CD14-positive monocyte (primary cell): ENCODE measurements around the gene SECISBP2. TPM values are rescaled to one million over a fixed set of nuclear protein-coding genes. Genes with fewer than 3 reads are reported as not detected.

Experiments used
- DNase-seq, 3 donors: peaks; one replicate each; pipeline ENCODE4 v3.0.0-alpha.2; 2011 to 2022
- H2AFZ ChIP-seq: 2 replicates; pipeline ENCODE4 v1.6.0; 2012; ENCODE audit warnings: mild to moderate bottlenecking, low read depth, low read length, inconsistent platforms; ENCODE audit not compliant: insufficient read depth, poor library complexity, severe bottlenecking
- H3K27ac ChIP-seq, 2 donors: 1 replicate in 1 of 2; 2 replicates in 1 of 2; pipeline ENCODE4 v1.5.1; 2012 to 2013; ENCODE audit warnings: low read length in 2 of 2, control low read depth in 1 of 2, inconsistent platforms in 1 of 2, low read depth in 1 of 2, mild to moderate bottlenecking in 1 of 2
- H3K27me3 ChIP-seq, 2 donors: one replicate each; pipeline versions ENCODE4 v1.6.0 to v1.6.1; 2011 to 2013; ENCODE audit warnings: low read length in 2 of 2; ENCODE audit not compliant: control insufficient read depth in 2 of 2, insufficient read depth in 2 of 2
- H3K36me3 ChIP-seq, 2 donors: replicated peaks in 1 of 2; 1 replicate in 1 of 2; 2 replicates in 1 of 2; pipeline versions ENCODE4 v1.5.1 to v1.6.1; 2012 to 2013; ENCODE audit warnings: low read length in 2 of 2, control low read depth in 1 of 2, inconsistent platforms in 1 of 2, mild to moderate bottlenecking in 1 of 2; ENCODE audit not compliant: insufficient read depth in 2 of 2, control insufficient read depth in 1 of 2
- H3K4me1 ChIP-seq, 2 donors: 1 replicate in 1 of 2; 2 replicates in 1 of 2; pipeline versions ENCODE4 v1.5.1 to v1.6.1; 2012 to 2013; ENCODE audit warnings: low read length in 2 of 2, control low read depth in 1 of 2, inconsistent platforms in 1 of 2, mild to moderate bottlenecking in 1 of 2, moderate library complexity in 1 of 2; ENCODE audit not compliant: insufficient read depth in 2 of 2, control insufficient read depth in 1 of 2
- H3K4me2 ChIP-seq: replicated peaks from 2 replicates; pipeline ENCODE3; 2012; ENCODE audit warnings: low read length, moderate library complexity, mild to moderate bottlenecking; ENCODE audit not compliant: poor library complexity, severe bottlenecking; ENCODE audit errors: extremely low read depth
- H3K4me3 ChIP-seq, 3 experiments: fragments of 200-600 bp in 1 of 3; sonication (generic) in 1 of 3; replicated peaks in 1 of 3; 1 replicate in 2 of 3; 2 replicates in 1 of 3; pipeline ENCODE4 v1.5.1; 2011 to 2013; ENCODE audit warnings: low read length in 3 of 3, mild to moderate bottlenecking in 3 of 3, control low read depth in 2 of 3, low read depth in 2 of 3, inconsistent platforms in 1 of 3, moderate library complexity in 1 of 3
- H3K79me2 ChIP-seq: 2 replicates; pipeline ENCODE4 v1.6.0; 2012; ENCODE audit warnings: mild to moderate bottlenecking, control low read depth, inconsistent platforms, low read length, moderate library complexity; ENCODE audit not compliant: insufficient read depth
- H3K9ac ChIP-seq: 2 replicates; pipeline ENCODE4 v1.6.0; 2017; ENCODE audit warnings: low read length, mild to moderate bottlenecking; ENCODE audit not compliant: insufficient read depth, poor library complexity, severe bottlenecking
- H3K9me3 ChIP-seq, 2 donors: replicated peaks in 1 of 2; 1 replicate in 1 of 2; 2 replicates in 1 of 2; pipeline versions ENCODE4 v1.5.1 to v1.6.1; 2012 to 2013; ENCODE audit warnings: low read length in 2 of 2, control low read depth in 1 of 2; ENCODE audit not compliant: control insufficient read depth in 1 of 2, insufficient read depth in 1 of 2
- H4K20me1 ChIP-seq: 2 replicates; pipeline ENCODE4 v1.6.0; 2012; ENCODE audit warnings: mild to moderate bottlenecking, low read length, control low read depth, moderate library complexity; ENCODE audit not compliant: insufficient read depth
- H3K27ac Mint-ChIP-seq, 7 donors: one replicate each; pipeline ENCODE4 v1.8.0; 2020; ENCODE audit warnings: mild to moderate bottlenecking in 7 of 7, mixed read lengths in 7 of 7, moderate library complexity in 6 of 7, inconsistent platforms in 2 of 7
- H3K27me3 Mint-ChIP-seq, 3 donors: one replicate each; pipeline ENCODE4 v1.8.0; 2021 to 2022; ENCODE audit warnings: low read depth in 3 of 3, mild to moderate bottlenecking in 3 of 3, mixed read lengths in 3 of 3, moderate library complexity in 3 of 3, inconsistent platforms in 1 of 3
- H3K36me3 Mint-ChIP-seq, 2 donors: one replicate each; pipeline ENCODE4 v1.8.0; 2020; ENCODE audit warnings: mixed read lengths in 2 of 2, inconsistent platforms in 1 of 2, mild to moderate bottlenecking in 1 of 2
- H3K4me1 Mint-ChIP-seq: one replicate; pipeline ENCODE4 v1.8.0; 2020; ENCODE audit warnings: mild to moderate bottlenecking, mixed read lengths
- H3K4me3 Mint-ChIP-seq, 2 donors: one replicate each; pipeline ENCODE4 v1.8.0; 2020; ENCODE audit warnings: mild to moderate bottlenecking in 2 of 2, mixed read lengths in 2 of 2, moderate library complexity in 1 of 2
- H3K9me3 Mint-ChIP-seq, 7 donors: one replicate each; pipeline ENCODE4 v1.8.0; 2020 to 2022; ENCODE audit warnings: mixed read lengths in 7 of 7, mild to moderate bottlenecking in 6 of 7, moderate library complexity in 6 of 7, inconsistent platforms in 2 of 7
- CTCF ChIP-seq: fragments of 200-600 bp; IDR thresholded peaks from one replicate; pipeline ENCODE4 v1.8.0; 2022; ENCODE audit warnings: antibody characterized with exemption, mild to moderate bottlenecking
- WGBS: methylation state at CpG from one replicate; pipeline ENCODE4 v1.1.5; 2013; ENCODE audit warnings: missing lambda C conversion rate; ENCODE audit not compliant: insufficient coverage; 5-methylcytosine and 5-hydroxymethylcytosine counted together
- intact Hi-C, 2 donors: fragments of 100-400 bp; cut with micrococcal nuclease; formaldehyde crosslinking; loops; one replicate each; pipeline versions ENCODE4 v1.15.0 to v1.15.1; 2023
- polyA plus RNA-seq, 3 donors: library from polyadenylated mRNA; depleted of rRNA in 1 of 3; unstranded in 2 of 3; stranded (reverse) in 1 of 3; fragments of 300-500 nt in 2 of 3; fragments of >200 nt in 1 of 3; fragmentation: Illumina TruSeq in 2 of 3; gene quantifications; 1 replicate in 2 of 3; 2 replicates in 1 of 3; pipeline ENCODE4 v1.2.3, GENCODE V29; 2012 to 2021

SECISBP2 gene
- polyA plus RNA-seq, 3 donors = 8.6 to 51.4 (median 9.8) TPM

GRCh38 chr9:89309608-89310474, 8.5 kb upstream of the SECISBP2 start:
- DNase-seq = no peak
- Histone ChIP-seq H3K4me3 (peak overlapping the region; percentile 51 to 89 (median 57)), H4K20me1 (no peaks in the 10 kb centered on the region), H3K79me2 (peaks cover 50% of the 10 kb centered on the region), H3K9ac (peak overlapping the region; percentile 99), H3K27me3 (no peaks in the 10 kb centered on the region), H3K4me2 (peak overlapping the region; percentile 80), H3K36me3 (no peaks in the 10 kb centered on the region), H3K9me3 (no peaks in the 10 kb centered on the region), H3K27ac (peak overlapping the region; percentile 91 to 99), H3K4me1 (peaks cover 19 to 42% of the 10 kb centered on the region in 2 donors), H2AFZ (peak overlapping the region; percentile 79)
- Mint-ChIP-seq H3K27me3 (peaks cover 0 to 2% (median 0%) of the 10 kb centered on the region in 3 donors), H3K9me3 (no peaks in the 10 kb centered on the region), H3K36me3 (peaks cover 3 to 6% of the 10 kb centered on the region in 2 donors), H3K4me3 (peak overlapping the region; percentile 84 to 89), H3K4me1 (peaks cover 31% of the 10 kb centered on the region), H3K27ac (peak overlapping the region; percentile 95 to 99 (median 98))
- TF ChIP-seq CTCF = no peak
- 17% methylated on average over 16 of the region's 23 CpGs for WGBS
- intact Hi-C loops = loop anchor here (10.0 kb wide), 2 partner anchors 75 to 215 kb away; no protein-coding TSS in a partner anchor

- Histone ChIP-seq H3K9me3 (no peaks in the 10 kb centered on the region), H3K4me1 (peaks cover 19 to 44% of the 10 kb centered on the region in 2 donors), H3K27ac (peak within 1 kb of the TSS; percentile 91 to 99), H3K36me3 (peaks cover 0 to 1% of the 10 kb centered on the region in 2 donors), H3K4me3 (peak within 1 kb of the TSS; percentile 68 to 97 (median 89)), H3K9ac (peak within 1 kb of the TSS; percentile 99), H3K4me2 (peak within 1 kb of the TSS; percentile 96), H3K27me3 (no peaks in the 10 kb centered on the region), H2AFZ (peak within 1 kb of the TSS; percentile 79), H3K79me2 (peaks cover 59% of the 10 kb centered on the region), H4K20me1 (no peaks in the 10 kb centered on the region)
- Mint-ChIP-seq H3K36me3 (peaks cover 3 to 6% of the 10 kb centered on the region in 2 donors), H3K4me3 (peak within 1 kb of the TSS; percentile 89 to 94), H3K9me3 (no peaks in the 10 kb centered on the region), H3K27ac (peak within 1 kb of the TSS; percentile 95 to 99 (median 98)), H3K27me3 (peaks cover 0 to 2% (median 0%) of the 10 kb centered on the region in 3 donors), H3K4me1 (peaks cover 31% of the 10 kb centered on the region)
- TF ChIP-seq CTCF = no peak
- intact Hi-C loops = loop anchor here (10.0 kb wide), 2 partner anchors 74 to 214 kb away; no protein-coding TSS in a partner anchor
- DNase-seq = peak; percentile 100
- 0% methylated on average over 78 of the region's 86 CpGs for WGBS
Measured at GRCh38 chr9:89310475-89311345, 7.6 kb upstream of the SECISBP2 start, which contains the start of gene CKS2. Gene CKS2, plus strand, starts transcription at chr9:89311195. Its CDS starts 98 bp downstream, at chr9:89311293.
